ENCODE data around the gene TOR1AIP2. TPM values are rescaled to one million over a fixed set of nuclear protein-coding genes. Genes with fewer than 3 reads are reported as not detected.

TOR1AIP2 gene
- total RNA-seq, 1 donor from 2014 or later: 69.0 TPM

DNA sequence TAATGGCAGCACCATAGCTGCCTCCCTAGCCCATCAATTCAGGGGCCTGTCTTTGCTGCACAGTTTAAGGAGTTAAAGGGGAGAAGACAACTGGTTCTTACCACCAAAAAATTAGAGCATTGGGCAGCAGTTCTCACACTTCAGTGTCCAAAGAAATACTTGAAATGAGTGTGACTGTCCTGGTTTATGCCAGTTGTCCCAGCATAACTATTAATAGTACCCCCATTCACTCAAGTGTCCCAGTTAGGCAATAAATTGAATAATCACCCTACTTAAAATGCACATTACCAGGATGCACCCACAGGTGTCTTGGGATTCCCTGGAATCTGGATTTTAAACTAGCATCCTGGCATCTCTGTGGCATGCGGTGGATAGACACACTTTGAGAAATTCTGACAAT is 83.5 kb downstream of the TOR1AIP2 start:
- ATAC-seq (no peak), DNase-seq (ENCODE audit: low spot score) (no peak)
- intact Hi-C loops (cut with DNase I): no loop called here

DNA sequence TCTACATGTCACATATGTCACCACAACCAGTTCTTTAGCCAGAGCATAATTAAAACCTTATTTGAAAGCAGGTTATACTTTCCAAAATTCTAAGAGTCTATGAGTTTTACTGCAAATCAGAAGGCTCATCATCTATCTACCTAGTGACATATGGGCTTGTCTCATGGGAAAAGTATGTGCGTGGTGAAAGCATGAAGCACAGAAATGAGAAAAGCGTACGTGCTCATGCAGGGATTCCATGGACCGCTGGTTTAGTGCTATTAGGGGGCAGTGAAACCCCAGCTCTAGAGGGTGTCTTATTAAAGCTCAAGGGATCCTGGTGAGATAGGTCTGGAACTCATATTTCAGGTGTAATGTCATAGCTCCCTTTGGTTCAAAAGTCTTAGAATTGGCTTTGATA is 84.3 kb downstream of the TOR1AIP2 start:
- intact Hi-C loops (cut with DNase I): no loop called here

More for the DNA sequence above, 84.3 kb downstream of the TOR1AIP2 start:
- no peak for ATAC-seq
- no peak for DNase-seq (ENCODE audit: low spot score)

Other genes starting within 250 kb of the TOR1AIP2 start
- not detected for gene FAM163A, start 134.5 kb downstream of the TOR1AIP2 start, total RNA-seq
- gene TOR1AIP1, start 4.5 kb upstream of the TOR1AIP2 start, total RNA-seq: 60.7 TPM
- 70.0 TPM for gene CEP350, start 77.0 kb upstream of the TOR1AIP2 start, total RNA-seq

Data from sciatic nerve (tissue), 2 donors.